GM19324 (cell line): ENCODE results near the gene TNFSF9.
"Not testable (repeated sequence)": the region's sequence is repeated elsewhere in the genome, so short reads cannot be mapped to it uniquely, and the experiment has no call there.

Source experiments
- ATAC-seq: cut with Tn5 transposase; IDR thresholded peaks from one replicate; pipeline ENCODE4 v1.9.1; 2021; ENCODE audit warnings: mild to moderate bottlenecking, moderate library complexity; ENCODE audit not compliant: unreplicated experiment, low FRiP score

Gene TNFSF9

GRCh38 chr19:6568010-6568526 is 37.2 kb downstream of the TNFSF9 start:
- no peak for ATAC-seq

GRCh38 chr19:6568816-6569215 is 38.0 kb downstream of the TNFSF9 start:
- no peak for ATAC-seq

GRCh38 chr19:6570764-6571163 is 39.9 kb downstream of the TNFSF9 start:
- no peak for ATAC-seq

GRCh38 chr19:6571167-6571566 is 40.3 kb downstream of the TNFSF9 start:
- no peak for ATAC-seq

- no peak for ATAC-seq
Measured at GRCh38 chr19:6572217-6572616, 41.4 kb downstream of the TNFSF9 start.

GRCh38 chr19:6573350-6573749 is 42.5 kb downstream of the TNFSF9 start:
- ATAC-seq = no peak

GRCh38 chr19:6576869-6577475 is 46.1 kb downstream of the TNFSF9 start:
- ATAC-seq = no peak

- ATAC-seq = peak; percentile 79
Measured at GRCh38 chr19:6577476-6578125, 46.8 kb downstream of the TNFSF9 start.

- no peak for ATAC-seq
Measured at GRCh38 chr19:6579450-6580178, 48.8 kb downstream of the TNFSF9 start.

- no peak for ATAC-seq
Measured at GRCh38 chr19:6580313-6580712, 49.5 kb downstream of the TNFSF9 start.

GRCh38 chr19:6582515-6583484 is 52.0 kb downstream of the TNFSF9 start:
- not testable (repeated sequence) for ATAC-seq
